PC-9 (cell line): ENCODE data around the gene GAK. TPM values are rescaled to one million over a fixed set of nuclear protein-coding genes. Genes with fewer than 3 reads are reported as not detected.

Experiments used
- BruUV-seq: library from RNA; stranded (reverse); fragments of 400-500 nt; replicated peaks from 2 replicates; lab custom pipeline; 2021; lab: Mats Ljungman, UMichigan
- CTCF ChIA-PET: fragments of 300-600 bp; sonication (Branson Sonifier 250); formaldehyde crosslinking; loops from one replicate; lab custom pipeline; 2022; ENCODE audit warnings: antibody characterized with exemption; lab: Charles Lee
- POLR2A ChIA-PET: fragments of 300-600 bp; sonication (Branson Sonifier 250); formaldehyde crosslinking; loops from one replicate; lab custom pipeline; 2022; ENCODE audit warnings: antibody characterized with exemption; ENCODE audit not compliant: unreplicated experiment; lab: Charles Lee
- DNase-seq, 2 experiments: peaks; one replicate each; pipeline versions ENCODE4 v3.0.0 to v3.0.0-alpha.2; 2015 to 2022; ENCODE audit warnings: mixed read lengths in 1 of 2
- H2AFZ ChIP-seq: fragments of 200-600 bp; sonication (generic); 2 replicates; pipeline ENCODE4 v1.8.1; 2017; ENCODE audit warnings: antibody characterized with exemption
- H3F3A ChIP-seq: fragments of 200-600 bp; sonication (generic); 2 replicates; pipeline ENCODE4 v1.8.1; 2017; ENCODE audit warnings: antibody characterized with exemption, mild to moderate bottlenecking, low read depth; ENCODE audit not compliant: insufficient read depth
- H3K27ac ChIP-seq: fragments of 200-600 bp; sonication (generic); 2 replicates; pipeline ENCODE4 v1.6.1; 2016; ENCODE audit warnings: mixed run types
- H3K27me3 ChIP-seq: fragments of 200-600 bp; sonication (generic); 2 replicates; pipeline ENCODE4 v1.6.1; 2016; ENCODE audit warnings: low read depth, mixed run types; ENCODE audit not compliant: insufficient read depth
- H3K36me3 ChIP-seq: fragments of 200-600 bp; sonication (generic); 2 replicates; pipeline ENCODE4 v1.6.1; 2016; ENCODE audit warnings: low read depth, mixed run types
- H3K4me1 ChIP-seq: fragments of 200-600 bp; sonication (generic); replicated peaks from 2 replicates; pipeline ENCODE4 v1.6.1; 2016; ENCODE audit warnings: mixed run types; ENCODE audit not compliant: insufficient read depth
- H3K4me2 ChIP-seq: fragments of 200-600 bp; sonication (generic); 2 replicates; pipeline ENCODE4 v1.6.1; 2017; ENCODE audit warnings: mixed run types
- H3K4me3 ChIP-seq: fragments of 200-600 bp; sonication (generic); 2 replicates; pipeline ENCODE4 v1.6.1; 2016; ENCODE audit warnings: mixed run types
- H3K79me2 ChIP-seq: fragments of 200-600 bp; sonication (generic); 2 replicates; pipeline ENCODE4 v1.6.1; 2017; ENCODE audit warnings: low read depth, mixed run types
- H3K9me2 ChIP-seq: fragments of 200-600 bp; sonication (generic); 2 replicates; pipeline ENCODE4 v1.8.1; 2017; ENCODE audit warnings: mild to moderate bottlenecking; ENCODE audit not compliant: insufficient read depth
- H3K9me3 ChIP-seq: fragments of 200-600 bp; sonication (generic); 2 replicates; pipeline ENCODE4 v1.8.1; 2016; ENCODE audit warnings: low read depth; ENCODE audit not compliant: insufficient read depth
- H4K20me1 ChIP-seq: fragments of 200-600 bp; sonication (generic); 2 replicates; pipeline ENCODE4 v1.8.1; 2017; ENCODE audit not compliant: insufficient read depth
- EZH2 ChIP-seq: fragments of 200-600 bp; sonication (generic); IDR thresholded peaks from 2 replicates; pipeline ENCODE4 v1.8.0; 2017; ENCODE audit warnings: antibody characterized with exemption, low read depth
- intact Hi-C: fragments of 100-400 bp; cut with micrococcal nuclease; formaldehyde crosslinking; loops from one replicate; pipeline ENCODE4 v1.10.0; 2022; ENCODE audit not compliant: unreplicated experiment
- total RNA-seq: library from RNA; stranded (reverse); gene quantifications from 2 replicates; pipeline ENCODE4 v1.2.3, GENCODE V29; 2021
- TF ChIP-seq, protein P1 (sequence below): fragments of 200-600 bp; sonication (generic); conservative IDR thresholded peaks from 2 replicates; pipeline ENCODE4 v1.6.1; 2017; ENCODE audit warnings: mixed run types, antibody characterized with exemption, mild to moderate bottlenecking, moderate library complexity

GAK gene
- total RNA-seq, 1 experiment from 2014 or later, result 114 TPM

DNA sequence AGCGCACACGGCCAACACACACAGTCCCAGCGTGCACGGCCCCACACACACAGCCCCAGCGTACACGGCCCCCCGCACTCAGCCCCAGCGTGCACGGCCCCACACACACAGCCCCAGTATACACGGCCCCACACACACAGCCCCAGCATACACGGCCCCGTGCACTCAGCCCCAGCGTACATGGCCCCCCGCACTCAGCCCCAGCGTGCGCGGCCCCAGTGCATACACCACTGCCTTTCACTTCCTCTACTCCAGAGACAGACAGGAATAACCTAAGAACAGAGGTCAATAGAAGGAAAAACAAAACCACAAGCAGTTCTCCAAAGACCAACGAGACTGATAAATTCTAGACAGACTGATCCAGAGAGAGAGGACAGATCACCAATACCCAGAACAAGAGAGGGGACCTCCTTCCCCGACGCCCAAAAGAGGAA lies 17.1 kb downstream of the GAK start:
- Histone ChIP-seq H3K4me2 (no peak overlapping the region), H3K4me3 (no peak overlapping the region), H3F3A (no peaks in the 10 kb centered on the region), H3K36me3 (0 out of 2 replicates have a peak, but pooled peaks cover 4% of the 10 kb centered on the region), H3K27me3 (no peaks in the 10 kb centered on the region), H3K4me1 (no peaks in the 10 kb centered on the region), H3K79me2 (peaks cover 49% of the 10 kb centered on the region), H4K20me1 (peaks cover 53% of the 10 kb centered on the region), H3K9me3 (no peaks in the 10 kb centered on the region), H3K27ac (no peak overlapping the region), H2AFZ (no peak overlapping the region), H3K9me2 (no peaks in the 10 kb centered on the region)
- no TSS peak for BruUV-seq
- ChIA-PET POLR2A (no interaction called here), CTCF (no interaction called here)
- no peak for DNase-seq
- no peak for TF ChIP-seq EZH2
- TF ChIP-seq, protein P1, sequence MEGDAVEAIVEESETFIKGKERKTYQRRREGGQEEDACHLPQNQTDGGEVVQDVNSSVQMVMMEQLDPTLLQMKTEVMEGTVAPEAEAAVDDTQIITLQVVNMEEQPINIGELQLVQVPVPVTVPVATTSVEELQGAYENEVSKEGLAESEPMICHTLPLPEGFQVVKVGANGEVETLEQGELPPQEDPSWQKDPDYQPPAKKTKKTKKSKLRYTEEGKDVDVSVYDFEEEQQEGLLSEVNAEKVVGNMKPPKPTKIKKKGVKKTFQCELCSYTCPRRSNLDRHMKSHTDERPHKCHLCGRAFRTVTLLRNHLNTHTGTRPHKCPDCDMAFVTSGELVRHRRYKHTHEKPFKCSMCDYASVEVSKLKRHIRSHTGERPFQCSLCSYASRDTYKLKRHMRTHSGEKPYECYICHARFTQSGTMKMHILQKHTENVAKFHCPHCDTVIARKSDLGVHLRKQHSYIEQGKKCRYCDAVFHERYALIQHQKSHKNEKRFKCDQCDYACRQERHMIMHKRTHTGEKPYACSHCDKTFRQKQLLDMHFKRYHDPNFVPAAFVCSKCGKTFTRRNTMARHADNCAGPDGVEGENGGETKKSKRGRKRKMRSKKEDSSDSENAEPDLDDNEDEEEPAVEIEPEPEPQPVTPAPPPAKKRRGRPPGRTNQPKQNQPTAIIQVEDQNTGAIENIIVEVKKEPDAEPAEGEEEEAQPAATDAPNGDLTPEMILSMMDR, result no peak
- intact Hi-C loops, result no loop called here

DNA sequence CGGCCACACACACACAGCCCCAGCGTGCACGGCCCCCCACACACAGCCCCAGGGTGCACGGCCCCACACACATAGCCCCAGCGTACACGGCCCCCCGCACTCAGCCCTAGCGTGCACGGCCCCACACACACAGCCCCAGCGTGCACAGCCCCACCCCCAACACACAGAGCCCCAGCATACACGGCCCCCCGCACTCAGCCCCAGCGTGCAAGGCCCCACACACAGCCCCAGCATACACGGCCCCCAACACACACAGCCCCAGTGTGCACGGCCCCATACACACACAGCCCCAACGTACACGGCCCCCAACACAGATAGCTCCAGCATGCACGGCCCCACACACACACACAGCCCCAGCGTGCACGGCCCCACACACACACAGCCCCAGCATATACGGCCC lies 17.6 kb downstream of the GAK start:
- Histone ChIP-seq H3F3A (no peaks in the 10 kb centered on the region), H2AFZ (no peak overlapping the region), H3K4me3 (no peak overlapping the region), H3K36me3 (0 out of 2 replicates have a peak, but pooled peaks cover 4% of the 10 kb centered on the region), H3K27me3 (no peaks in the 10 kb centered on the region), H3K79me2 (peaks cover 44% of the 10 kb centered on the region), H3K4me1 (no peaks in the 10 kb centered on the region), H3K27ac (no peak overlapping the region), H3K4me2 (no peak overlapping the region), H4K20me1 (peaks cover 47% of the 10 kb centered on the region), H3K9me2 (no peaks in the 10 kb centered on the region), H3K9me3 (no peaks in the 10 kb centered on the region)
- POLR2A ChIA-PET, result no interaction called here
- CTCF ChIA-PET, result no interaction called here
- intact Hi-C loops, result no loop called here
- no peak for DNase-seq
- no TSS peak for BruUV-seq
- TF ChIP-seq, protein P1, result no peak
- TF ChIP-seq EZH2, result no peak

DNA sequence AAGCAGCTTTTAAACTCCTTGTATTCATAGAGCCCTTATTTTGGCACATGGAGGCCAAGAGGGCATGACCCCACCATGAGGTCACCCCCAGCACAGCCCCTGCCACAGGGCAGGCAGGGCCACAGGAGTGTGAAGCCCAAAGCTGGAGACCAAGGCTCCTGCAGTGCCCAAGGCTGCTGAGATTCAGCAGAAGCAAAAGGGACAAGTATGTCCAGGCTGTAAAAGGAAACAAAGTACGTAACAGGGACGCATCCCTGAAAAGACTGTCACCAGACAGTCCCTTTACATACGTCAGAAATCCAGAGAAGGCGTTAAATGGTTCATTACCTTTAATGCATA lies 18.9 kb downstream of the GAK start:
- ChIA-PET CTCF (no interaction called here), POLR2A (no interaction called here)
- H4K20me1 ChIP-seq, result peaks cover 44% of the 10 kb centered on the region
- intact Hi-C loops, result no loop called here
- no peaks in the 10 kb centered on the region for H3F3A ChIP-seq
- H3K27ac ChIP-seq, result no peak overlapping the region
- no peak overlapping the region for H3K4me2 ChIP-seq
- no peaks in the 10 kb centered on the region for H3K9me2 ChIP-seq
- no peak for DNase-seq
- no TSS peak for BruUV-seq
- TF ChIP-seq, protein P1, result no peak
- no peak for TF ChIP-seq EZH2
- 0 out of 2 replicates have a peak, but pooled peaks cover 4% of the 10 kb centered on the region for H3K36me3 ChIP-seq
- no peaks in the 10 kb centered on the region for H3K4me1 ChIP-seq
- no peaks in the 10 kb centered on the region for H3K9me3 ChIP-seq
- no peaks in the 10 kb centered on the region for H3K27me3 ChIP-seq
- H3K4me3 ChIP-seq, result no peak overlapping the region
- peaks cover 34% of the 10 kb centered on the region for H3K79me2 ChIP-seq
- no peak overlapping the region for H2AFZ ChIP-seq
